Measurements from ENCODE around the gene SYT14. TPM values are rescaled to one million over a fixed set of nuclear protein-coding genes. Genes with fewer than 3 reads are reported as not detected.

Gene SYT14
- total and polyA plus RNA-seq, 2 of the 4 experiments (the other 2 are of a cell fraction) = 0.14 to 1.3 TPM

- CTCF ChIA-PET = no interaction called here
- no peak for DNase-seq
- POLR2A ChIA-PET (ENCODE audit: unreplicated experiment) = no interaction called here
- no TSS peak for BruUV-seq (replicated peaks)
- in situ Hi-C loops (cut with MboI; ENCODE audit: low sequenced_read_pairs) (no loop called here), intact Hi-C loops (cut with micrococcal nuclease) (no loop called here), dilution Hi-C loops (cut with HindIII; ENCODE audit: low sequenced_read_pairs, unreplicated experiment) (no loop called here)
- H3K9me3 ChIP-seq (ENCODE audit: control insufficient read depth, insufficient read depth, low read length) = no peaks in the 10 kb centered on the region
- H3K79me1 ChIP-seq (ENCODE audit: low read depth in 1 of 2, low read length in 2 of 2) = no peaks in the 10 kb centered on the region
- TF ChIP-seq, protein P1, sequence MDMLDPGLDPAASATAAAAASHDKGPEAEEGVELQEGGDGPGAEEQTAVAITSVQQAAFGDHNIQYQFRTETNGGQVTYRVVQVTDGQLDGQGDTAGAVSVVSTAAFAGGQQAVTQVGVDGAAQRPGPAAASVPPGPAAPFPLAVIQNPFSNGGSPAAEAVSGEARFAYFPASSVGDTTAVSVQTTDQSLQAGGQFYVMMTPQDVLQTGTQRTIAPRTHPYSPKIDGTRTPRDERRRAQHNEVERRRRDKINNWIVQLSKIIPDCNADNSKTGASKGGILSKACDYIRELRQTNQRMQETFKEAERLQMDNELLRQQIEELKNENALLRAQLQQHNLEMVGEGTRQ (IDR thresholded peaks at IDR 0.05; ENCODE audit: low read depth, low read length) = no peak
- no peak for TF ChIP-seq CEBPB (IDR thresholded peaks at IDR 0.05; ENCODE audit: low read depth, low read length)
- ATAC-seq (ENCODE audit: low read depth) = no peak
- no peak overlapping the region for H3K23ac ChIP-seq (ENCODE audit: low read depth, low read length)
- H3K4me1 ChIP-seq (ENCODE audit: control insufficient read depth, insufficient read depth, low read length) = no peaks in the 10 kb centered on the region
- H3K36me3 ChIP-seq (ENCODE audit: control insufficient read depth, insufficient read depth, low read length) = no peaks in the 10 kb centered on the region
- H3K9me1 ChIP-seq (ENCODE audit: insufficient read depth, low read length) = no peaks in the 10 kb centered on the region
- H3K27me3 ChIP-seq (ENCODE audit: control insufficient read depth, insufficient read depth, low read length) = no peaks in the 10 kb centered on the region
- H3K4me3 ChIP-seq (ENCODE audit: insufficient read depth, low read depth, low read length) = no peak overlapping the region
- no peak overlapping the region for H2BK15ac ChIP-seq (ENCODE audit: low read depth, low read length)
- no peak overlapping the region for H3K27ac ChIP-seq (ENCODE audit: insufficient read depth, low read length)
- no peak overlapping the region for H3K56ac ChIP-seq (ENCODE audit: extremely low read depth, insufficient read depth, low read length)
- H2AFZ ChIP-seq (replicated peaks; ENCODE audit: low read length, poor library complexity) = no peak overlapping the region
- no peak overlapping the region for H3K4ac ChIP-seq (ENCODE audit: low read depth, low read length)
- no peak overlapping the region for H4K5ac ChIP-seq (ENCODE audit: low read depth, low read length)
- WGBS, 2 experiments (ENCODE audit: extremely low coverage in 2 of 2, insufficient read length in 1 of 2) = no CpG with 5 or more reads among the region's 3 CpGs
- H4K8ac ChIP-seq (ENCODE audit: low read depth in 2 of 2, low read length in 2 of 2) = no peak overlapping the region
- H4K20me1 ChIP-seq (ENCODE audit: insufficient read depth, low read length) = no peaks in the 10 kb centered on the region
- H2BK5ac ChIP-seq (ENCODE audit: low read depth, low read length, poor library complexity, severe bottlenecking) = no peak overlapping the region
- no peak overlapping the region for H2AK5ac ChIP-seq (ENCODE audit: low read depth, low read length)
- no peak overlapping the region for H2BK20ac ChIP-seq (ENCODE audit: low read depth, low read length)
- H3K9ac ChIP-seq (ENCODE audit: low read depth, low read length) = no peak overlapping the region
- no peak overlapping the region for H3K18ac ChIP-seq (ENCODE audit: low read depth, low read length)
- H2AK9ac ChIP-seq (replicated peaks; ENCODE audit: low read depth, low read length, poor library complexity) = no peak overlapping the region
- no peak overlapping the region for H3K14ac ChIP-seq (replicated peaks; ENCODE audit: low read depth, low read length)
- no peak overlapping the region for H4K91ac ChIP-seq (ENCODE audit: insufficient read depth, low read depth, low read length)
- no peak overlapping the region for H3K4me2 ChIP-seq (ENCODE audit: low read depth, low read length)
- H2BK120ac ChIP-seq (ENCODE audit: low read depth, low read length) = no peak overlapping the region
Measured at GRCh38 chr1:209911746-209912145, 26.3 kb upstream of the SYT14 start.
